IPS-20b (cell line): Measurements from ENCODE around the gene ATP1A1.

ENCODE experiments used
- H3K27ac ChIP-seq: one replicate; pipeline ENCODE4 v1.5.1; 2013; ENCODE audit warnings: low read length
- H3K27me3 ChIP-seq: 2 replicates; pipeline ENCODE4 v1.6.1; 2013; ENCODE audit warnings: mild to moderate bottlenecking, low read length, inconsistent platforms; ENCODE audit not compliant: insufficient read depth
- H3K36me3 ChIP-seq: 2 replicates; pipeline ENCODE4 v1.6.1; 2013; ENCODE audit warnings: low read depth, mild to moderate bottlenecking, inconsistent platforms, low read length, moderate library complexity; ENCODE audit not compliant: insufficient read depth
- H3K4me1 ChIP-seq: 2 replicates; pipeline ENCODE4 v1.6.1; 2013; ENCODE audit warnings: mild to moderate bottlenecking, control low read depth, inconsistent platforms, low read length, moderate library complexity; ENCODE audit not compliant: insufficient read depth
- H3K4me3 ChIP-seq: 2 replicates; pipeline ENCODE4 v1.5.1; 2013; ENCODE audit warnings: mild to moderate bottlenecking, low read length, inconsistent platforms
- H3K9ac ChIP-seq: 2 replicates; pipeline ENCODE4 v1.6.1; 2013; ENCODE audit warnings: low read depth, mild to moderate bottlenecking, inconsistent platforms, low read length, moderate library complexity
- H3K9me3 ChIP-seq: 2 replicates; pipeline ENCODE4 v1.6.1; 2013; ENCODE audit warnings: mild to moderate bottlenecking, low read depth, low read length, inconsistent platforms; ENCODE audit not compliant: insufficient read depth

ATP1A1 gene

GRCh38 chr1:116374353-116375147 is 1.5 kb downstream of the ATP1A1 start:
- Histone ChIP-seq H3K27me3 (peaks cover 13% of the 10 kb centered on the region), H3K36me3 (no peaks in the 10 kb centered on the region), H3K9me3 (no peaks in the 10 kb centered on the region), H3K4me1 (peaks cover 51% of the 10 kb centered on the region), H3K4me3 (peak overlapping the region; percentile 97), H3K27ac (peak overlapping the region; percentile 61), H3K9ac (peak overlapping the region; percentile 91)

- Histone ChIP-seq H3K36me3 (no peaks in the 10 kb centered on the region), H3K4me3 (peak overlapping the region; percentile 97), H3K9me3 (no peaks in the 10 kb centered on the region), H3K4me1 (peaks cover 59% of the 10 kb centered on the region), H3K27me3 (peaks cover 13% of the 10 kb centered on the region), H3K27ac (no peak overlapping the region), H3K9ac (peak overlapping the region; percentile 91; the same call in 1 of the 2 replicates)
Observed at GRCh38 chr1:116375148-116375886, 2.3 kb downstream of the ATP1A1 start.

- Histone ChIP-seq H3K4me1 (peaks cover 67% of the 10 kb centered on the region), H3K36me3 (no peaks in the 10 kb centered on the region), H3K9ac (peak overlapping the region; percentile 53; the same call in 1 of the 2 replicates), H3K9me3 (no peaks in the 10 kb centered on the region), H3K4me3 (peak overlapping the region; percentile 97), H3K27me3 (peaks cover 13% of the 10 kb centered on the region), H3K27ac (no peak overlapping the region)
Observed at GRCh38 chr1:116375887-116376728, 3.1 kb downstream of the ATP1A1 start.

GRCh38 chr1:116376729-116377086 is 3.7 kb downstream of the ATP1A1 start:
- Histone ChIP-seq H3K9ac (peak overlapping the region; percentile 53; the same call in 1 of the 2 replicates), H3K4me1 (peaks cover 69% of the 10 kb centered on the region), H3K9me3 (no peaks in the 10 kb centered on the region), H3K36me3 (no peaks in the 10 kb centered on the region), H3K4me3 (peak overlapping the region; percentile 97), H3K27me3 (peaks cover 8% of the 10 kb centered on the region), H3K27ac (no peak overlapping the region)

- H3K9ac ChIP-seq = no peak overlapping the region
- H3K27ac ChIP-seq = no peak overlapping the region
Observed at GRCh38 chr1:116377541-116378529, 4.8 kb downstream of the ATP1A1 start.

GRCh38 chr1:116379057-116379630 is 6.1 kb downstream of the ATP1A1 start:
- peaks cover 70% of the 10 kb centered on the region for H3K4me1 ChIP-seq

More at GRCh38 chr1:116377541-116378529, 4.8 kb downstream of the ATP1A1 start:
- Histone ChIP-seq H3K36me3 (no peaks in the 10 kb centered on the region), H3K9me3 (no peaks in the 10 kb centered on the region), H3K4me3 (peak overlapping the region; percentile 6; the same call in 1 of the 2 replicates), H3K27me3 (no peaks in the 10 kb centered on the region), H3K4me1 (peaks cover 70% of the 10 kb centered on the region)

GRCh38 chr1:116379674-116380498 is 6.8 kb downstream of the ATP1A1 start:
- H3K4me1 ChIP-seq = peaks cover 65% of the 10 kb centered on the region

More at GRCh38 chr1:116379057-116379630, 6.1 kb downstream of the ATP1A1 start:
- Histone ChIP-seq H3K27me3 (no peaks in the 10 kb centered on the region), H3K36me3 (peaks cover 9% of the 10 kb centered on the region), H3K27ac (no peak overlapping the region), H3K4me3 (no peak overlapping the region), H3K9me3 (no peaks in the 10 kb centered on the region), H3K9ac (no peak overlapping the region)

GRCh38 chr1:116380499-116381242 is 7.6 kb downstream of the ATP1A1 start:
- H3K27ac ChIP-seq = no peak overlapping the region
- no peak overlapping the region for H3K4me3 ChIP-seq
- no peak overlapping the region for H3K9ac ChIP-seq
- H3K4me1 ChIP-seq = peaks cover 59% of the 10 kb centered on the region
- no peaks in the 10 kb centered on the region for H3K9me3 ChIP-seq
- H3K27me3 ChIP-seq = no peaks in the 10 kb centered on the region
- peaks cover 24% of the 10 kb centered on the region for H3K36me3 ChIP-seq

More at GRCh38 chr1:116379674-116380498, 6.8 kb downstream of the ATP1A1 start:
- Histone ChIP-seq H3K9me3 (no peaks in the 10 kb centered on the region), H3K27me3 (no peaks in the 10 kb centered on the region), H3K4me3 (no peak overlapping the region), H3K27ac (no peak overlapping the region), H3K36me3 (peaks cover 16% of the 10 kb centered on the region), H3K9ac (no peak overlapping the region)

GRCh38 chr1:116382321-116382720 is 9.3 kb downstream of the ATP1A1 start:
- Histone ChIP-seq H3K9ac (no peak overlapping the region), H3K36me3 (peaks cover 38% of the 10 kb centered on the region), H3K9me3 (no peaks in the 10 kb centered on the region), H3K27ac (no peak overlapping the region), H3K4me3 (no peak overlapping the region), H3K4me1 (peaks cover 44% of the 10 kb centered on the region), H3K27me3 (no peaks in the 10 kb centered on the region)
